ENCODE results near the gene NMT1.

- TF ChIP-seq SIN3A (IDR thresholded peaks at IDR 0.05; ENCODE audit: borderline replicate concordance, insufficient read depth, low read length), result no peak
- no peak for TF ChIP-seq TAF1 (IDR thresholded peaks at IDR 0.05; ENCODE audit: borderline replicate concordance, insufficient read depth, low read length)
- no peak for TF ChIP-seq POLR2AphosphoS5 (IDR thresholded peaks at IDR 0.05; ENCODE audit: low read depth, low read length)
Measured at GRCh38 chr17:45073414-45074070, 12.4 kb downstream of the NMT1 start.
